Measurements from ENCODE around the gene TOP2A.

TOP2A gene

GRCh38 chr17:40361925-40362695 is 55.6 kb downstream of the TOP2A start:
- no peak for DNase-seq (ENCODE audit: low read depth, low spot score)
- POLR2A ChIA-PET: interaction anchor here (0.6 kb wide), 2 partner anchors 11 to 166 kb away, joined by 3 read pairs; no protein-coding TSS in a partner anchor
- TF ChIP-seq, protein P1, sequence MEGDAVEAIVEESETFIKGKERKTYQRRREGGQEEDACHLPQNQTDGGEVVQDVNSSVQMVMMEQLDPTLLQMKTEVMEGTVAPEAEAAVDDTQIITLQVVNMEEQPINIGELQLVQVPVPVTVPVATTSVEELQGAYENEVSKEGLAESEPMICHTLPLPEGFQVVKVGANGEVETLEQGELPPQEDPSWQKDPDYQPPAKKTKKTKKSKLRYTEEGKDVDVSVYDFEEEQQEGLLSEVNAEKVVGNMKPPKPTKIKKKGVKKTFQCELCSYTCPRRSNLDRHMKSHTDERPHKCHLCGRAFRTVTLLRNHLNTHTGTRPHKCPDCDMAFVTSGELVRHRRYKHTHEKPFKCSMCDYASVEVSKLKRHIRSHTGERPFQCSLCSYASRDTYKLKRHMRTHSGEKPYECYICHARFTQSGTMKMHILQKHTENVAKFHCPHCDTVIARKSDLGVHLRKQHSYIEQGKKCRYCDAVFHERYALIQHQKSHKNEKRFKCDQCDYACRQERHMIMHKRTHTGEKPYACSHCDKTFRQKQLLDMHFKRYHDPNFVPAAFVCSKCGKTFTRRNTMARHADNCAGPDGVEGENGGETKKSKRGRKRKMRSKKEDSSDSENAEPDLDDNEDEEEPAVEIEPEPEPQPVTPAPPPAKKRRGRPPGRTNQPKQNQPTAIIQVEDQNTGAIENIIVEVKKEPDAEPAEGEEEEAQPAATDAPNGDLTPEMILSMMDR (IDR thresholded peaks at IDR 0.05; ENCODE audit: insufficient read depth, low read length, missing control alignments): no peak
- peak overlapping the region; percentile 59 for H3K4me3 ChIP-seq (ENCODE audit: low read depth, low read length)
- CTCF ChIA-PET: interaction anchor here (0.7 to 23.6 kb wide), 25 partner anchors 8 to 1306 kb away, joined by 3 to 649 read pairs (median 5); partner anchors contain the start of genes RARA and TOP2A

DNA sequence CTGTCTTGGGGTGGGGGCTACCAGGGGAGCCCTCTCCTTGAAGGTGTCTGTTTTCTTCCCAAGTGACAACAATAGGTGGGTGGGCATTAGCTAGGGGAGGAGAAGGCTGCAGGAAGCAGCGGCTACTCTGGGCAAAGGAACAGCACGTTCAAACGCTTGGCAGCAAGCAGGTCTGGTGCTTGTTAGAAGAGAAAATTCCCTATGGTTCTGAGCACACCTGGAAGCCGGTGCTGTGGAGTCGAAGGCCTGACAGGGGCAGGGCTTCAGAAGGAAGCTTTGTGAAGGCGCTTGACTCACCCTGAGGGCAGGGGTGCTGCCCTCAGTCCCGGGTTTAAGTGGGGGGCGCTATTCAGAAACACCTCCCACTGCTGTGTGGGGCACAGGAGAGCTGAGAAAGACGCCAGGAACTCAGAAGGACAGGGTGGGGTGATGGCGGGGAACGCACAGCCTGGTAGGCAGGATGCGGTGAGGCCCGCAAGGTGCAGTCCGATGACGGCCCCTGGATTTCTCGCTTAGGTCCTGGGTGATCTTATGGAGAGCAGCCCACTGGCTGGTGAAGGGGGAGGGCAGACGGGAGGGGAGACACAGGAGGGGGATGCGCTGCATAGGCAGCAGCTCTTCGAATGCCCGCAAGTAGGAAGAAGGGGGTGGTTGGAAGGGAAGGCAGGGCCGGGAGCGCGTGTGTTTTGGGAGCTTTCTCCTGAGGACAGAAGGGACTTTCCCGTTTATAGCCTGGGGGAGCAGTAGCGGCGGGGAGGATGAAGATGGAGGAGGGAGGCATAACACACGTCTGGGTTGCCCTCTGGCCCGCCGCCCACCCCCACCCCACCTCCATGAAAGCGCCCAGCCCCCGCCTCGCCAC is 56.4 kb downstream of the TOP2A start:
- no peak for DNase-seq (ENCODE audit: low read depth, low spot score)
- CTCF ChIA-PET: interaction anchor here (0.8 to 23.6 kb wide), 16 partner anchors 10 to 1306 kb away, joined by 3 to 649 read pairs (median 6); partner anchors contain the start of genes RARA and TOP2A
- TF ChIP-seq, protein P1 (IDR thresholded peaks at IDR 0.05; ENCODE audit: insufficient read depth, low read length, missing control alignments): no peak
- POLR2A ChIA-PET: no interaction called here
- H3K4me3 ChIP-seq (ENCODE audit: low read depth, low read length): no peak overlapping the region

GRCh38 chr17:40360091-40360490 is 57.6 kb downstream of the TOP2A start:
- ChIA-PET POLR2A (no interaction called here), CTCF (interaction anchor here (1.1 to 23.6 kb wide), 5 partner anchors 8 to 197 kb away, joined by 3 to 649 read pairs (median 213); partner anchors contain the start of gene RARA)
- TF ChIP-seq, protein P1 (IDR thresholded peaks at IDR 0.05; ENCODE audit: insufficient read depth, low read length, missing control alignments): no peak
- H3K4me3 ChIP-seq (ENCODE audit: low read depth, low read length): no peak overlapping the region
- DNase-seq (ENCODE audit: low read depth, low spot score): no peak

DNA sequence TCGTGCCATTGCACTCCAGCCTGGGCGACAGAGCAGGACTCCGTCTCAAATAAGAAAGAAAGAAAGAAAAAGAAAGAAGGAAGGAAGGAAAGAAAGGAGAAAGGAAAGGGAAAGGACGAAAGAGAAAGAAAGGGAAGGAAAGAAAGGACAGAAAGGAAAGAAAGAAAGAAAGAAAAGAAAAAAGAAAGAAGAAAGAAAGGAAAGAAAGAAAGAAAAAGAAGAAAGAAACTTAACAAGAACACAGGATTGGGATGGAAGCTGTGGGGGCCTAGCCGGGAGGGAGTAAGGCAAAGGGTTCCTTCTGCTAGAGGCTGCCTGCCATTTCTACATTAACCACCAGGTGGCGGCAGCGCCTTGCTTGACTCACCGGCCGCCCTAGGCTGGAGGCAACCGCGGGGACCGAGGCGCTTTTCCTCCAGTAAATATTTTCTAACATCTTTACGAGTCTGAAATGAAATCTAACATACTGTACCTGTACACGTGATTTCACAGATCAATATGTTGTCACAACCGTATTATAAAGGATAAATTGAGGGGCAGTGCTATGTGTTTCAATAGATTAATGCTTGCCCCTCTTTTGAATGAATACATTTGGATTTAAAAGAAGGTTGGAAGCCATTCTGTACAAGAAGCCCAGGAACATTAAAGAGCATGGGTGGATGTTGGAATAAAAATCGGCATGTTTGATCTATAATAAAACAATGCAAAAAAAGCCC is 59.2 kb downstream of the TOP2A start:
- CTCF ChIA-PET: interaction anchor here (0.7 to 23.6 kb wide), 20 partner anchors 7 to 1308 kb away, joined by 3 to 649 read pairs (median 11); partner anchors contain the start of genes RARA and TOP2A
- H3K4me3 ChIP-seq (ENCODE audit: low read depth, low read length): no peak overlapping the region

GRCh38 chr17:40356990-40357881 is 60.5 kb downstream of the TOP2A start:
- ChIA-PET POLR2A (interaction anchor here (1.2 kb wide), 1 partner anchor 50 kb away, joined by 4 read pairs; no protein-coding TSS in a partner anchor), CTCF (interaction anchor here (0.7 to 23.6 kb wide), 16 partner anchors 9 to 1309 kb away, joined by 3 to 649 read pairs (median 12); partner anchors contain the start of genes RARA and TOP2A)
- TF ChIP-seq, protein P1 (IDR thresholded peaks at IDR 0.05; ENCODE audit: insufficient read depth, low read length, missing control alignments): no peak
- H3K4me3 ChIP-seq (ENCODE audit: low read depth, low read length): no peak overlapping the region
- no peak for DNase-seq (ENCODE audit: low read depth, low spot score)

More for the DNA sequence above, 59.2 kb downstream of the TOP2A start:
- POLR2A ChIA-PET: interaction anchor here (1.2 kb wide), 1 partner anchor 51 kb away, joined by 4 read pairs; no protein-coding TSS in a partner anchor
- no peak for DNase-seq (ENCODE audit: low read depth, low spot score)
- TF ChIP-seq, protein P1 (IDR thresholded peaks at IDR 0.05; ENCODE audit: insufficient read depth, low read length, missing control alignments): peak; percentile 93
